H9 (cell line): ENCODE data around the gene TMEM131. TPM values are rescaled to one million over a fixed set of nuclear protein-coding genes. Genes with fewer than 3 reads are reported as not detected.
A peak's percentile ranks its signal among the peaks of the same experiment; 100 is the strongest.

ENCODE experiments used
- DNase-seq: peaks from one replicate; pipeline ENCODE4 v3.0.0-alpha.2; 2017
- H2AFZ ChIP-seq: one replicate; pipeline ENCODE4 v1.6.1; 2013; ENCODE audit warnings: mild to moderate bottlenecking, low read length, control low read depth, moderate library complexity
- H2AK5ac ChIP-seq: 2 replicates; pipeline ENCODE4 v1.6.1; 2013; ENCODE audit warnings: low read length, control low read depth, mixed read lengths; ENCODE audit not compliant: insufficient read length
- H2BK120ac ChIP-seq: one replicate; pipeline ENCODE4 v1.6.1; 2013; ENCODE audit warnings: low read depth, mild to moderate bottlenecking, low read length, control low read depth, inconsistent platforms; ENCODE audit not compliant: poor library complexity, severe bottlenecking
- H2BK12ac ChIP-seq: 2 replicates; pipeline ENCODE4 v1.6.1; 2013; ENCODE audit warnings: low read length, control low read depth, mixed read lengths, low read depth; ENCODE audit not compliant: insufficient read length
- H2BK15ac ChIP-seq: 2 replicates; pipeline ENCODE4 v1.6.1; 2013; ENCODE audit warnings: low read depth, low read length, control low read depth
- H2BK20ac ChIP-seq: one replicate; pipeline ENCODE4 v1.6.1; 2013; ENCODE audit warnings: low read depth, mild to moderate bottlenecking, low read length, control low read depth, inconsistent platforms; ENCODE audit not compliant: poor library complexity, severe bottlenecking
- H2BK5ac ChIP-seq: 2 replicates; pipeline ENCODE4 v1.6.1; 2013; ENCODE audit warnings: low read length, control low read depth, mixed read lengths; ENCODE audit not compliant: insufficient read length
- H3K14ac ChIP-seq: 2 replicates; pipeline ENCODE4 v1.6.1; 2013; ENCODE audit warnings: low read length, control low read depth; ENCODE audit not compliant: insufficient read depth
- H3K18ac ChIP-seq: 2 replicates; pipeline ENCODE4 v1.6.1; 2013; ENCODE audit warnings: low read depth, mild to moderate bottlenecking, mixed read lengths, low read length, control low read depth; ENCODE audit not compliant: insufficient read length
- H3K23ac ChIP-seq: 2 replicates; pipeline ENCODE4 v1.6.1; 2013; ENCODE audit warnings: low read length, control low read depth, mixed read lengths, low read depth; ENCODE audit not compliant: insufficient read length
- H3K23me2 ChIP-seq: 2 replicates; pipeline ENCODE4 v1.6.1; 2013; ENCODE audit warnings: low read depth, mild to moderate bottlenecking, mixed read lengths, low read length, control low read depth; ENCODE audit not compliant: insufficient read length, poor library complexity, severe bottlenecking
- H3K27ac ChIP-seq: 2 replicates; pipeline ENCODE4 v1.5.1; 2013; ENCODE audit warnings: low read length, control low read depth, mixed read lengths, low read depth; ENCODE audit not compliant: insufficient read length
- H3K27me3 ChIP-seq: 2 replicates; pipeline ENCODE4 v1.6.1; 2013; ENCODE audit warnings: low read length, control low read depth, inconsistent platforms; ENCODE audit not compliant: insufficient read depth
- H3K4ac ChIP-seq: 2 replicates; pipeline ENCODE4 v1.6.1; 2013; ENCODE audit warnings: low read depth, mild to moderate bottlenecking, control low read depth, inconsistent platforms, low read length, moderate library complexity
- H3K4me1 ChIP-seq: 2 replicates; pipeline ENCODE4 v1.6.1; 2013; ENCODE audit warnings: low read length, control low read depth, inconsistent platforms; ENCODE audit not compliant: insufficient read depth
- H3K4me2 ChIP-seq: 2 replicates; pipeline ENCODE4 v1.6.1; 2013; ENCODE audit warnings: low read length, control low read depth, mixed read lengths; ENCODE audit not compliant: insufficient read length, insufficient read depth
- H3K56ac ChIP-seq: 2 replicates; pipeline ENCODE4 v1.6.1; 2013; ENCODE audit warnings: low read depth, mild to moderate bottlenecking, mixed read lengths, low read length, control low read depth; ENCODE audit not compliant: insufficient read length
- H3K79me1 ChIP-seq: 2 replicates; pipeline ENCODE4 v1.6.1; 2013; ENCODE audit warnings: low read depth, mild to moderate bottlenecking, moderate library complexity, low read length, control low read depth, inconsistent platforms; ENCODE audit not compliant: insufficient read depth, poor library complexity, severe bottlenecking
- H3K79me2 ChIP-seq: 2 replicates; pipeline ENCODE4 v1.6.1; 2013; ENCODE audit warnings: low read length, control low read depth, inconsistent platforms; ENCODE audit not compliant: insufficient read depth
- H3K9ac ChIP-seq: 2 replicates; pipeline ENCODE4 v1.6.1; 2013; ENCODE audit warnings: low read length, control low read depth, mixed read lengths; ENCODE audit not compliant: insufficient read length; ENCODE audit errors: extremely low read depth
- H3K9me3 ChIP-seq: one replicate; pipeline ENCODE4 v1.6.1; 2013; ENCODE audit warnings: low read depth, low read length, inconsistent platforms; ENCODE audit not compliant: control insufficient read depth
- H3T11ph ChIP-seq: one replicate; pipeline ENCODE4 v1.6.1; 2013; ENCODE audit warnings: mild to moderate bottlenecking, low read length, control low read depth, inconsistent platforms
- H4K20me1 ChIP-seq: one replicate; pipeline ENCODE4 v1.6.1; 2013; ENCODE audit not compliant: control insufficient read depth, insufficient read length, insufficient read depth
- H4K5ac ChIP-seq: 2 replicates; pipeline ENCODE4 v1.6.1; 2013; ENCODE audit warnings: low read depth, mild to moderate bottlenecking, mixed read lengths, low read length, control low read depth; ENCODE audit not compliant: insufficient read length
- H4K8ac ChIP-seq: replicated peaks from 2 replicates; pipeline ENCODE4 v1.6.1; 2013; ENCODE audit warnings: low read length, control low read depth, mixed read lengths, low read depth; ENCODE audit not compliant: insufficient read length
- H4K91ac ChIP-seq: 2 replicates; pipeline ENCODE4 v1.6.1; 2013; ENCODE audit warnings: low read depth, mild to moderate bottlenecking, moderate library complexity, mixed read lengths, low read length, control low read depth; ENCODE audit not compliant: insufficient read length
- H3K27ac Mint-ChIP-seq, 3 experiments: 2 replicates in 2 of 3; 3 replicates in 1 of 3; pipeline ENCODE4 v1.8.0; 2020 to 2021; ENCODE audit warnings: mixed read lengths in 3 of 3, mild to moderate bottlenecking in 1 of 3, moderate library complexity in 1 of 3
- H3K27me3 Mint-ChIP-seq: 2 replicates; pipeline ENCODE4 v1.8.0; 2021; ENCODE audit warnings: low read depth, mild to moderate bottlenecking, moderate library complexity, mixed read lengths
- H3K36me3 Mint-ChIP-seq, 3 experiments: 2 replicates in 2 of 3; 3 replicates in 1 of 3; pipeline ENCODE4 v1.8.0; 2020 to 2021; ENCODE audit warnings: low read depth in 3 of 3, mixed read lengths in 3 of 3; ENCODE audit not compliant: insufficient read depth in 1 of 3
- H3K4me1 Mint-ChIP-seq, 2 experiments: 2 replicates each; pipeline ENCODE4 v1.8.0; 2020; ENCODE audit warnings: mixed read lengths in 2 of 2
- H3K4me3 Mint-ChIP-seq, 2 experiments: 2 replicates in 1 of 2; 3 replicates in 1 of 2; pipeline ENCODE4 v1.8.0; 2020 to 2021; ENCODE audit warnings: mild to moderate bottlenecking in 2 of 2, mixed read lengths in 2 of 2, moderate library complexity in 1 of 2
- H3K9me3 Mint-ChIP-seq, 2 experiments: 2 replicates in 1 of 2; 3 replicates in 1 of 2; pipeline ENCODE4 v1.8.0; 2020; ENCODE audit warnings: mild to moderate bottlenecking in 2 of 2, mixed read lengths in 2 of 2, moderate library complexity in 1 of 2
- CTCF ChIP-seq: fragments of 200-600 bp; sonication (generic); conservative IDR thresholded peaks from 3 replicates; pipeline ENCODE4 v1.8.0; 2021; ENCODE audit warnings: antibody characterized with exemption, mild to moderate bottlenecking
- WGBS: extraction: QIAGEN DNeasy Blood & Tissue Kit; methylation state at CpG from one replicate; pipeline ENCODE4 v1.1.7; 2013; ENCODE audit warnings: missing lambda C conversion rate, low lambda C conversion rate, mixed read lengths; ENCODE audit not compliant: insufficient read length; ENCODE audit errors: extremely low coverage; 5-methylcytosine and 5-hydroxymethylcytosine counted together
- total RNA-seq: library from RNA; stranded (reverse); gene quantifications from 2 replicates; pipeline ENCODE4 v1.2.1, GENCODE V29; 2021

Gene TMEM131
- total RNA-seq, 1 experiment from 2014 or later, result 20.9 TPM

DNA sequence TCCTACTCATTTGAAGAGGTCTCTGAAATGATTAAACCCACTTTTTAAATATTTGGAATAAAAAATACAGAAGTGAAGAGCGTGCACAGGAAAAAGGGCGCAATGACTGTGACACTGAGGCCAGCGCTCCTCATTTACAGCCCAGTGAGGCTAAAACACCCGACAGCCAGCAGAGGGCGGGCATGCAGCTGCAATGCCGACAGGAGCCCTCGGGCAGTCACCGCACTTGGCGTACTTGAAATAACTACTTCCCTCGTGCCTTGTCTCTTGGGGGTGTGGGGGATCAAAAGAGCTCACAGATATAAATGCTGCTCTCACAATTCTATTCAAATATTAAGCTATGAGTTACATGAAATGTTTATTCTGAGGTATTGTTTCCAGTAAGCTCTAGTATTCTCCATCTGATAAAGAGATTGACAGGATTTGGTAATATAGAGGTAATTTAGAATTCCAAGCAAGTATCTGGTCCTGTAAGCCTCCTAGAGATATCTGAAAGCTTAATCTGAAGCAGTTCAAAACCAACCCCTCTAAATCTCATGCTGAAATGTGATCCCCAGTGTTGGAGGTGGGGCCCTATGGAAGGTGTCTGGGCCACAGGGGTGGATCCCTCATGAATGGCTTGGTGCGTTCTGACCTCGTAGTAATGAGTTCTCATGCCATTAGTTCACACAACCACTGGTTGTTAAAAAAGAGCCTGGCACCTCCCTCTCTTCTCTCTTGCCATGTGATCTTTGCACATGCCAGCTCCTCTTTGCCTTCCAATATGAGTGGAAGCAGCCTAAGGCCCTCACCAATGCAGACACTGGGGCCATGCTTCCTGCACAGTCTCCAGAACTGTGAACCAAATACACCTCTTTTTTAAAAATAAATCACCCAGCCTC is 188.8 kb downstream of the TMEM131 start:
- Histone ChIP-seq H2AFZ (no peak overlapping the region), H3K56ac (no peak overlapping the region), H3K4ac (no peak overlapping the region), H3K9me3 (no peaks in the 10 kb centered on the region), H3K4me2 (no peak overlapping the region), H3K14ac (no peak overlapping the region), H3K9ac (no peak overlapping the region), H3K27ac (no peak overlapping the region), H2BK12ac (no peak overlapping the region), H4K8ac (no peak overlapping the region), H2AK5ac (no peak overlapping the region), H3K4me1 (no peaks in the 10 kb centered on the region), H4K5ac (no peak overlapping the region), H2BK15ac (no peak overlapping the region), H3K79me1 (no peaks in the 10 kb centered on the region), H3K27me3 (no peaks in the 10 kb centered on the region), H4K91ac (no peak overlapping the region), H4K20me1 (no peaks in the 10 kb centered on the region), H2BK5ac (no peak overlapping the region), H3K18ac (no peak overlapping the region), H3K23ac (no peak overlapping the region), H3K79me2 (no peaks in the 10 kb centered on the region), H2BK120ac (no peak overlapping the region), H3K23me2 (no peaks in the 10 kb centered on the region), H2BK20ac (no peak overlapping the region), H3T11ph (no peak overlapping the region)
- peaks cover 0 to 4% of the 10 kb centered on the region in 2 experiments; a peak in 2 of 4 replicates for H3K4me1 Mint-ChIP-seq
- no peaks in the 10 kb centered on the region for H3K27me3 Mint-ChIP-seq
- no peak overlapping the region for H3K4me3 Mint-ChIP-seq
- H3K9me3 Mint-ChIP-seq, result no peaks in the 10 kb centered on the region
- WGBS, result no CpG with 5 or more reads among the region's 12 CpGs
- TF ChIP-seq CTCF, result peak; percentile 98
- H3K36me3 Mint-ChIP-seq, result peaks cover 0 to 14% (median 10%) of the 10 kb centered on the region in 3 experiments; a peak in 6 of 7 replicates
- DNase-seq, result peak; percentile 81
- no peak overlapping the region for H3K27ac Mint-ChIP-seq
